ENCODE results near the gene SORT1.
"Not testable (repeated sequence)": the region's sequence is repeated elsewhere in the genome, so short reads cannot be mapped to it uniquely, and the experiment has no call there.

Gene SORT1

DNA sequence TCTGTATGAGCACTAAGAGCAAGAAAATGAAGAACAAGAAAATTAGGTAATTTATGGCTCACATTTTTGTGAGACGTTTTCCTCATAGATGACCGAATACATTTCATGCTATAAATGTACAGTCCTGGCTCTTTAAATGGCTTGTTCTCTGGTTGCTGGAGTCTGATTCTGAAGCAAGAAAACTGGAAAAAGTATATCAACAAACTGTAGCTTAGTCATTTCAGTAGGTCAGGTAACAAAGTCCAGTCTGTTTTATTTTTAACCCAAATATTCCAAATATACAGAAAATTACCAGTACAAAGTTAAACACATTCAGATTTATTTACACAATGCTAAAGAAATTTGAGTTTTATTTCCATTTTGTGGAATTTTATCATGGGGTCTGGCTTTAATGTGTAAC lies 88.4 kb downstream of the SORT1 start:
- no peak for DNase-seq (ENCODE audit: low read depth)
- TF ChIP-seq, protein P1, sequence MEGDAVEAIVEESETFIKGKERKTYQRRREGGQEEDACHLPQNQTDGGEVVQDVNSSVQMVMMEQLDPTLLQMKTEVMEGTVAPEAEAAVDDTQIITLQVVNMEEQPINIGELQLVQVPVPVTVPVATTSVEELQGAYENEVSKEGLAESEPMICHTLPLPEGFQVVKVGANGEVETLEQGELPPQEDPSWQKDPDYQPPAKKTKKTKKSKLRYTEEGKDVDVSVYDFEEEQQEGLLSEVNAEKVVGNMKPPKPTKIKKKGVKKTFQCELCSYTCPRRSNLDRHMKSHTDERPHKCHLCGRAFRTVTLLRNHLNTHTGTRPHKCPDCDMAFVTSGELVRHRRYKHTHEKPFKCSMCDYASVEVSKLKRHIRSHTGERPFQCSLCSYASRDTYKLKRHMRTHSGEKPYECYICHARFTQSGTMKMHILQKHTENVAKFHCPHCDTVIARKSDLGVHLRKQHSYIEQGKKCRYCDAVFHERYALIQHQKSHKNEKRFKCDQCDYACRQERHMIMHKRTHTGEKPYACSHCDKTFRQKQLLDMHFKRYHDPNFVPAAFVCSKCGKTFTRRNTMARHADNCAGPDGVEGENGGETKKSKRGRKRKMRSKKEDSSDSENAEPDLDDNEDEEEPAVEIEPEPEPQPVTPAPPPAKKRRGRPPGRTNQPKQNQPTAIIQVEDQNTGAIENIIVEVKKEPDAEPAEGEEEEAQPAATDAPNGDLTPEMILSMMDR (conservative IDR thresholded peaks at IDR 0.05; ENCODE audit: low read depth, low read length) = no peak
- H3K4me3 ChIP-seq (ENCODE audit: low read depth, low read length) = no peak overlapping the region

DNA sequence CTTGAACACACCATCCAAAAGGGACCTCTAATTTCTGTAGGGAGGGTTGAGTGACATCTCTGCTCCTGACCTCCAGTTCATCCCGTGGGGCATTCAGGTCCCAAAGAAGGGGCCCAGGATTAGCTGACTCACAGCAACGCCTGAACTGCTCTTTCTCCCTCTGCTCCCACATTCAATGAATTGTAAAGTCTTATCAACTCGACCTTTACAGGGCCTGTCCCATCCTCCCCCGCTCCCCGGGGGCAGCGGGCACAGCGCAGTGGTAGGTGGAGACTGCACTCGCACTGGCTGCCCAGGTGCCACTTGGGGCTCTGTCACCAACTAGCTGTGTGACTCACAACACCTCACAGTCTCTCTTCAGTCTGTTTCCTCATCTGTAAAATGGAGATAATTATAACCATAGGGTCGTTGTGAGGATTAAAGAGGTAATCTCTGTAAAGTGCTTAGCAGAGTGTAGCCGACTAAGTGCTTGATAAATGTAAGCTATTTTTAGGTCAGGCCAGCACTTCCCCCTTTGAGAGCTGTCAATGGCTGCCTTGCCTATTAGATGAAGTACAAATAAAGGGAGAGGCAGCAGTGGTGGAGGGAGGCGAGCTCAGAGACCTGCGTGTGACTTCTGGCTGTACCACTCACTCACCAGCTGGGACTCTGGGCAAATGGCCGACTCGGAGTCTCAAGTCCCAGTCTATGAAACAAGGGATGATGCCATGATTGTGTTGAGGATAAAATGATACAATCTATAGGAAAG lies 90.3 kb downstream of the SORT1 start:
- TF ChIP-seq, protein P1 (conservative IDR thresholded peaks at IDR 0.05; ENCODE audit: low read depth, low read length) = no peak
- DNase-seq (ENCODE audit: low read depth) = no peak
- no peak overlapping the region for H3K4me3 ChIP-seq (ENCODE audit: low read depth, low read length)

DNA sequence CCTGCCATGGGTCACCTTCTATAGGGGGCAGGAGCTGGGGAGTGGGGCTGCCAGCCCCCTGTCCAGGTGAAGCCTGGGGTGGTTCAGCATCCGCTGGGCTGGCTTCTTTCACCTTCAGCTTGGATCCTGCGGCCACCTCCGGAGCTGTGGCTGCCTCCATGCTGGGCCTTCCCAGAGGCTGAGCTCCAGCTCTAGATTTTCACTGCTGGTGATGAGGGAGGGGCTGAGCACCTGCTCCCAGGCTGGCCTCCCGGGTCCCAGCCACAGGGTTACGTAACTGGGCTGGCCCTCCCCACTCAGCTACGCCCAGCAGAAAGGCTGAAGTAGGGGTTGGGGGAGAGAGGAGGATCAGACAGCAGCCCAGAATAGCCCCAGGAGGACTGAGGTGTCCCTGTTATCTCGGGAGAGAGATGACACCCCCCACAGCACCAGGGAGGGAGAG lies 90.9 kb downstream of the SORT1 start, which contains the start of gene MYBPHL:
Gene MYBPHL (minus strand): TSS at position 180 of the 442 bp plus-strand sequence. CDS start 20 bp downstream, at position 160.
- no peak within 1 kb of the TSS for H3K4me3 ChIP-seq (ENCODE audit: low read depth, low read length)
- DNase-seq (ENCODE audit: low read depth) = no peak
- TF ChIP-seq, protein P1 (conservative IDR thresholded peaks at IDR 0.05; ENCODE audit: low read depth, low read length) = no peak

DNA sequence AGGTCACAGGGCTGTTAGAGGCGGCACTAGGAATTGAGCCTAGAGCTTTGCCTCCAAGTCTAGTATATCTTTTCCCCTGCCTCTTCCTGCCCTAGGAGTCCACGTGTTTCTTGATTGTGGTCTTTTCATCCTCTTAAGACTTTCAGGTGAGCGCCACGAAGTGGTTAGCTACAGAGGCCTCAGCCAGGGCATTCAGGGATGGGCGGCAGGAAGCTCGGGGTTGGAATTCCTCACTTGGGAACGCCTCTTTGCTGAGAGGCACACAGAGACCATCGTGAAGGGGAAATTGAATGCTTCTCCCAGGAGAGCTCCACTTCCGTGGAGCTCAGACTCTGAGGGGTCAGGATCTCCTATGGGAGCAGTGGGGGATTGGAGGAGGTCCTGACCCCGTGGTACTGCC lies 91.7 kb downstream of the SORT1 start:
- H3K4me3 ChIP-seq (ENCODE audit: low read depth, low read length) = not testable (repeated sequence)
- DNase-seq (ENCODE audit: low read depth) = peak; percentile 19

DNA sequence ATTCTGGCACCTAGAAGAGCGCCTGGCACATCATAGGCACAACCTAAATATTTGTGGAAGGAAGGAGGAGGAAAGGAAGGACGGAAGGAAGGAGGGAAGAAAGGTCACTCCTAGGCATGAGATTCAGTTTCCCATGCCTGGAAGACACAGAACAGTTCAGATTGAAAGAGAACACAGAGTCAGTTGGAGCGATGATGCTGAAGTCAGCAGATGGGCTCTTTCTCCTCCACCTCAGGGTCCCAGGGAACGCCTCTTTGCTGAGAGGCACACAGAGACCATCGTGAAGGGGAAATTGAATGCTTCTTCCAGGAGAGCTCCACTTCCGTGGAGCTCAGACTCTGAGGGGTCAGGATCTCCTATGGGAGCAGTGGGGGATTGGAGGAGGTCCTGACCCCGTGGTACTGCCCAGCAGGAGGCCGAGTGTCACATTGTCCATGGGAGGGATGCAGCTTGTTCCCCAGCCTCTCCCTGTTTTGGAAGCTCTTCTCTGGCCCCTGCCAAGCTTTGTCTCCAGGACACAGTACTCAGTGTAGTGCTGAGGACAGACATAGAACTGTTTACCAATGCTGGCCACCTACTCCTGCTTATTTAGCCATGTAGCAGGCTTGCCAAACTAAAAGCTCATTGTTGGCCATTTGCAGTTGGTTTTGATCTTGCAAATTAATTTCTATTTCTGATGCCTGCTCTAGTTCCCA lies 93.3 kb downstream of the SORT1 start:
- TF ChIP-seq, protein P1 (conservative IDR thresholded peaks at IDR 0.05; ENCODE audit: low read depth, low read length) = no peak
- DNase-seq (ENCODE audit: low read depth) = no peak
- H3K4me3 ChIP-seq (ENCODE audit: low read depth, low read length) = no peak overlapping the region

DNA sequence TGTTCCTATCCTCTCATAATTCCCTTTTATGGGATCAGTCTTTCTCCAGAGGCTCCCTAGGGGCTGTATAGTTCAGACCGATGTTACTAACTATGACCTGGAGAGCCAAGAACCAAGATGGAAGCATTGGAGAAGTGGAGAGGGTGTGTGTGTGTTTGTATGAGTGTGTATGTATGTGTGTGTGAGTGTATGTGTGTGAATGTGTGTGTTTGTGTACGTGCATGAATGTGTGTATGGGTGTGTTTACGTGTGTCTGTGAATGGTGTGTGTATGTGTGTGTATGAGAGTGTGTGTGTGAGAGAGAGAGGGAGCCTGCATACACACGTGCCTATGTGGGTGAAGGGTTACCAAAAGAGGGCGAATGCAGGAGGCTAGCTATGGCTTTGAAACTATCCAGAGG lies 95.8 kb downstream of the SORT1 start:
- TF ChIP-seq, protein P1 (conservative IDR thresholded peaks at IDR 0.05; ENCODE audit: low read depth, low read length) = no peak
- no peak for DNase-seq (ENCODE audit: low read depth)

DNA sequence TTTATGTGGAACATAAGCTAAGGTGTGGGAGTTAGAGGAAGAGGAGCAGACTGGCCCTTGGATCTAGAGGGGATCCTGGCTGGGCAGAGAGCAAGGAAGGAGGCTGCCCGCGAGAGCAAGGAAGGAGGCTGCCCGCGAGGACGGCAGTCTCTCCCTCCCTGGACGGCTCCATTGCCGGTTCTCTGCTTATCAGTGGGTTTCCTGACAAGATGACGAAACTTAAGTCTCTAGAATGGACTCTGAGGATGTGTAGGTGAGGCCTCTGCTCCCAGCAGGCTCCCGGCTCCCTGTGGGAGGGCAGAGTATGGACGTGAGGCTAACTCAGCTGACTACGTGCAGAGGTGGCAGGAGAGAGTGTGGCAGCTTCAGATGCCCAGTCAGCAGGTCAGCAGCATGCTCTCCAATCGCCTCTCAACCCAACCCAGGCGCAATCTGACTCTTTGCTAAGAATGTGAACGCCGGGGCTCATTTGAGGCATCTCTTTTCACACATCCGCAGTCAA lies 97.0 kb downstream of the SORT1 start:
- peak; percentile 38 for DNase-seq (ENCODE audit: low read depth)
- no peak overlapping the region for H3K4me3 ChIP-seq (ENCODE audit: low read depth, low read length)
- TF ChIP-seq, protein P1 (conservative IDR thresholded peaks at IDR 0.05; ENCODE audit: low read depth, low read length) = no peak

More for the DNA sequence above, 95.8 kb downstream of the SORT1 start:
- H3K4me3 ChIP-seq (ENCODE audit: low read depth, low read length) = no peak overlapping the region

Data from choroid plexus epithelial cell (primary cell).